ENCODE results near the gene UBXN6. TPM values are rescaled to one million over a fixed set of nuclear protein-coding genes. Genes with fewer than 3 reads are reported as not detected.

Gene UBXN6
- total RNA-seq, 2 donors from 2014 or later = 82.7 to 199 TPM

DNA sequence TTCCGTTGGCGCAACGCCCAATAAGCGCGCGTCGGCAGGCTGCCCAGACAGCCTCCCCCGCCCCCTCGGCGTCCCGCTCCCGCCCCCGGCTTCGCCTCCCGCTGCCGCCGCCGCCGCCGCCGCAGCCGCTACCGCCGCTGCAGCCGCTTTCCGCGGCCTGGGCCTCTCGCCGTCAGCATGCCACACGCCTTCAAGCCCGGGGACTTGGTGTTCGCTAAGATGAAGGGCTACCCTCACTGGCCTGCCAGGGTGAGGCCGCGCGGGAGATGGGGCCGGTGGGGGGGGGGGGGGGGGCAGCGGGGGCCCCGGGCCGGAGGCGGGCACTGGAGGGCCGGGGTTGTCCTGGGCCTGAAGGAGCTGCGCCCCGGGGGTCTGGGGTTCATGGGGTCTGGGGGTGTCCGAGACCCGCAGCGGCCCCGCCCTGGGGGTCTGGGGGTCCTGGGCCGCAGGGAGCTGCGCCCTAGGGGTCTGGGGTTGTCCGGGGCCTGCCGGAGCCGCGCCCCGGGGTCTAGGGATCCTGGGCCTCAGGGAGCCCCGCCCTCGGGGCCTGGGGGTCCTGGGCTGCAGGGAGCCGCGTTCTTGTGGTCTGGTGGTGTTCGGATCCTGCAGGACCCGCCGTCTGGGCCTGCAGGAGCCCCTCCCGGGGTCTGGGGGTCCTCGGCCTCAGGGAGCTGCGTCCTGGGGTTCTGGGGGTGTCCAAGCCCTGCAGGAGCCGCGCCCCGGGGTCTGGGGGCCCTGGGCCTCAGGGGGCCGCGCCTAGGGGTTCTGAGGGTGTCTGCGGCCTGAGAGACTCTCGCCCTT is 14.8 kb upstream of the UBXN6 start, which contains the start of gene HDGFL2:
HDGFL2 (plus strand) TSS at position 124 of the 801 bp plus-strand sequence; CDS start at position 178, 54 bp downstream.
- TF ChIP-seq POLR2A (IDR thresholded peaks at IDR 0.05) (no peak), POLR2AphosphoS5 (IDR thresholded peaks at IDR 0.05) (no peak)
- TF ChIP-seq, protein P1, sequence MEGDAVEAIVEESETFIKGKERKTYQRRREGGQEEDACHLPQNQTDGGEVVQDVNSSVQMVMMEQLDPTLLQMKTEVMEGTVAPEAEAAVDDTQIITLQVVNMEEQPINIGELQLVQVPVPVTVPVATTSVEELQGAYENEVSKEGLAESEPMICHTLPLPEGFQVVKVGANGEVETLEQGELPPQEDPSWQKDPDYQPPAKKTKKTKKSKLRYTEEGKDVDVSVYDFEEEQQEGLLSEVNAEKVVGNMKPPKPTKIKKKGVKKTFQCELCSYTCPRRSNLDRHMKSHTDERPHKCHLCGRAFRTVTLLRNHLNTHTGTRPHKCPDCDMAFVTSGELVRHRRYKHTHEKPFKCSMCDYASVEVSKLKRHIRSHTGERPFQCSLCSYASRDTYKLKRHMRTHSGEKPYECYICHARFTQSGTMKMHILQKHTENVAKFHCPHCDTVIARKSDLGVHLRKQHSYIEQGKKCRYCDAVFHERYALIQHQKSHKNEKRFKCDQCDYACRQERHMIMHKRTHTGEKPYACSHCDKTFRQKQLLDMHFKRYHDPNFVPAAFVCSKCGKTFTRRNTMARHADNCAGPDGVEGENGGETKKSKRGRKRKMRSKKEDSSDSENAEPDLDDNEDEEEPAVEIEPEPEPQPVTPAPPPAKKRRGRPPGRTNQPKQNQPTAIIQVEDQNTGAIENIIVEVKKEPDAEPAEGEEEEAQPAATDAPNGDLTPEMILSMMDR (IDR thresholded peaks at IDR 0.05) = no peak
- under 1% methylated on average over 58 of the region's 71 CpGs for WGBS
- Histone ChIP-seq H3K4me3 (peak within 1 kb of the TSS; percentile 82 to 88), H3K36me3 (no peaks in the 10 kb centered on the region), H3K4me1 (replicated peaks) (peaks cover 11% of the 10 kb centered on the region), H3K27me3 (replicated peaks; ENCODE audit: insufficient read depth) (no peaks in the 10 kb centered on the region), H3K27ac (peak within 1 kb of the TSS; percentile 72 to 86), H3K9me3 (no peaks in the 10 kb centered on the region)
- DNase-seq (ENCODE audit: low spot score) = no peak
- intact Hi-C loops (cut with DNase I) = loop anchor here (5.0 kb wide), 1 partner anchor 45 kb away; the partner anchor contains the start of gene PLIN4

DNA sequence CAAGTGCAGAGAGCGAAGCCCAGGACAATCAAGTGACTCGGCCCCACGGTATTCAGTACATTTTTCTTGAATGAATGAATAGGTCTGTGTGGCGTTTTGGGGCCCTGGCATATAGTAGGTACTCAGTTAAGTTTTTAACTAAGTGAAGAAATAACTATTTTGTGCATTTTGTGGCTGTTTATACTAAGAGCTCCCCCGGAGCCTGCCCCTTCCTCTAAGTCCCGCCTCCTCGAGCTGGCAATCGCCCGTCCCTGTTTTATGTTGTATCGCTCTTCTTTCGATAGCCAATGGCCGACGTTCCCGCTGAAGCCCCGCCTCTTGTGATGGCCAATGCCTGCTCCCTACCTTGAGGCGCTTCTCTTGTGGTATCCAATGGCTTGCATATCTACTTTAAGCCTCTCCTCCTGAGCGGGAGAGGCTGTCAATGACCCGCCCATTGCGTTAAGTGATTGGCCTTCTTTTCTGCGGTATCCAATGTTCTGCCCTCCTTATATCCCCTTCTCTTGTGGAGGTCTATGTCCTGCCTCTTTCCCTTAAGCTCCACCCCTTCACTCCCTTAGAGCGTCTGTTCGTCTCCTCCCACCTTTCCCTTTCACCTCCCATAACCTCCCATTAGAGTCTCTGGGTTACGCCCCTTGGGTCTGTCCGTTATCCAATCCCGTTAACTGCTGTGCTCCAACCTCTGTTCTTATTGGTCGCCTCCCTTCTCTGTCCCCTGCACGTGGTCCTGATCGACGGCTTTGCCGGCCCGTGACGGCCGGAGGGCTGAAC is 14.0 kb upstream of the UBXN6 start:
- H3K4me1 ChIP-seq (replicated peaks) = peaks cover 11% of the 10 kb centered on the region
- H3K27me3 ChIP-seq (replicated peaks; ENCODE audit: insufficient read depth) = no peaks in the 10 kb centered on the region
- H3K9me3 ChIP-seq = no peaks in the 10 kb centered on the region
- no peaks in the 10 kb centered on the region for H3K36me3 ChIP-seq
- peak overlapping the region; percentile 82 to 88 for H3K4me3 ChIP-seq
- under 1% methylated on average over 33 of the region's 33 CpGs for WGBS
- TF ChIP-seq, protein P1 (IDR thresholded peaks at IDR 0.05) = no peak
- TF ChIP-seq POLR2AphosphoS5 (IDR thresholded peaks at IDR 0.05) (peak; percentile 95), POLR2A (IDR thresholded peaks at IDR 0.05) (peak; percentile 64)
- intact Hi-C loops (cut with DNase I) = loop anchor here (5.0 kb wide), 1 partner anchor 46 kb away; the partner anchor contains the start of gene PLIN4
- H3K27ac ChIP-seq = peak overlapping the region; percentile 72 to 86
- DNase-seq (ENCODE audit: low spot score) = peak; percentile 99

DNA sequence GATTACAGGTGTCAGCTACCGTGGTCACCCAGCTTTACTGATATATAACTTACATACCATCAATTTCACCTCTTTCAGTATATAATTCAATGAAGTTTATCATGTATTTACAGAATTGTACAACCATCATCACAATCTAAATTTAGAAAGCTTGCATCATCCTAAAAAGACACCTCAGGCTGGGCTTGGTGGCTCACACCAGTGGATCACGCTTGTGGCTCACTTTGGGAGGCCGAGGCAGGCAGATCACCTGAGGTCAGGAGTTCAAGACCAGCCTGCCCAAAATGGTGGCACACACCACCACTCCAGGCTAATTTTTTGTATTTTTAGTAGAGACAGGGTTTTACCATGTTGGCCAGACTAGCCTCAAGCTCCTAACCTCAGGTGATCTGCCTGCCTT is 10.2 kb upstream of the UBXN6 start:
- 80% methylated on average over 3 of the region's 3 CpGs for WGBS
- intact Hi-C loops (cut with DNase I) = no loop called here
- Histone ChIP-seq H3K9me3 (no peaks in the 10 kb centered on the region), H3K4me3 (no peak overlapping the region), H3K4me1 (replicated peaks) (no peaks in the 10 kb centered on the region), H3K27me3 (replicated peaks; ENCODE audit: insufficient read depth) (no peaks in the 10 kb centered on the region), H3K36me3 (no peaks in the 10 kb centered on the region), H3K27ac (no peak overlapping the region)
- no peak for DNase-seq (ENCODE audit: low spot score)
- TF ChIP-seq POLR2AphosphoS5 (IDR thresholded peaks at IDR 0.05) (no peak), POLR2A (IDR thresholded peaks at IDR 0.05) (no peak)
- TF ChIP-seq, protein P1 (IDR thresholded peaks at IDR 0.05) = no peak

DNA sequence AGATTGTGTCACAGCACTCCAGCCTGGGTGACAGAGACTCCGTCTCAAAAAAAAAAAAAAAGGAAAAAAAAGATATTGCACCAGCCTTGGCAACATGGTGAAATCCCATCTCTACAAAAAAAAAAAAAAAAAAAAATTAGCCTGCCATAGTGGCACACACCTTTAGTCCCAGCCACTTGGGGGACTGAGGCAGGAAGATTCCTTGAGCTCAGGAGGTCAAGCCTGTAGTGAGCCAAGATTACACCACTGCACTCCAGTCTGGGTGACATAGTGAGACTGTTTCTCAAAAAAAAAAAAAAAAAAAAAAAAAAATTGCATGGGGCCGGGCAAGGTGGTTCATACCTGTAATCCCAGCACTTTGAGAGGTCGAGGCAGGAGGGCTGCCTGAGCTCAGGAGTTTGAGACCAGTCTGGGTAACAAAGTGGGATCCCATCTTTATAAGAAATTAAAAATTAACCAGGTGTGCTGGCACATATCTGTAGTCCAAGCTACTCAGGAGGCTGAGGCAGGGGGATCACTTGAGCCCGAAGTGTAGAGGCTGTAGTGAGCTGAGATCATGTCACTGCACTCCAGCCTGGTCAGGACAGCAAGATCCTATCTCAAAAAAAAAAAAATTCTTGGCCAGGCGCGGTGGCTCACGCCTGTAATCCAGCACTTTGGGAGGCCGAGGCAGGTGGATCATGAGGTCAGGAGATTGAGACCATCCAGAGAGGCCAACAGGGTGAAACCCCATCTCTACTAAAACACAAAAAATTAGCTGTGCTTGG is 7.4 kb upstream of the UBXN6 start:
- 82% methylated on average over 8 of the region's 8 CpGs for WGBS
- no peaks in the 10 kb centered on the region for H3K36me3 ChIP-seq
- no peaks in the 10 kb centered on the region for H3K9me3 ChIP-seq
- no peak for DNase-seq (ENCODE audit: low spot score)
- H3K27ac ChIP-seq = no peak overlapping the region
- TF ChIP-seq, protein P1 (IDR thresholded peaks at IDR 0.05) = no peak
- no peak for TF ChIP-seq POLR2AphosphoS5 (IDR thresholded peaks at IDR 0.05)
- TF ChIP-seq POLR2A (IDR thresholded peaks at IDR 0.05) = no peak
- intact Hi-C loops (cut with DNase I) = no loop called here
- no peak overlapping the region for H3K4me3 ChIP-seq
- no peaks in the 10 kb centered on the region for H3K4me1 ChIP-seq (replicated peaks)
- H3K27me3 ChIP-seq (replicated peaks; ENCODE audit: insufficient read depth) = no peaks in the 10 kb centered on the region

Measured in prostate gland (tissue), 2 donors.